ENCODE data around the gene KRT32.
"Not testable (repeated sequence)": the region's sequence is repeated elsewhere in the genome, so short reads cannot be mapped to it uniquely, and the experiment has no call there.

KRT32 gene

GRCh38 chr17:41422586-41422985, 44.6 kb downstream of the KRT32 start:
- DNase-seq = not testable (repeated sequence)

GRCh38 chr17:41421617-41422016, 45.6 kb downstream of the KRT32 start:
- no peak for DNase-seq

GRCh38 chr17:41421116-41421515, 46.1 kb downstream of the KRT32 start:
- DNase-seq = no peak

GRCh38 chr17:41420134-41420533, 47.1 kb downstream of the KRT32 start:
- DNase-seq = no peak

GRCh38 chr17:41419716-41420115, 47.5 kb downstream of the KRT32 start:
- DNase-seq = no peak

- no peak for DNase-seq
Measured at GRCh38 chr17:41418116-41418860, 48.9 kb downstream of the KRT32 start.

GRCh38 chr17:41417576-41418015, 49.6 kb downstream of the KRT32 start:
- peak in 2 of 3 experiments; percentile 17 to 43 for DNase-seq

GRCh38 chr17:41417127-41417526, 50.1 kb downstream of the KRT32 start:
- DNase-seq = peak in 1 of 3 experiments; percentile 28

GRCh38 chr17:41416479-41416878, 50.7 kb downstream of the KRT32 start:
- peak in 1 of 3 experiments; percentile 3 for DNase-seq

- no peak for DNase-seq
Measured at GRCh38 chr17:41415833-41416335, 51.3 kb downstream of the KRT32 start.

- DNase-seq = no peak
Measured at GRCh38 chr17:41415411-41415810, 51.8 kb downstream of the KRT32 start.

- DNase-seq = no peak
Measured at GRCh38 chr17:41413982-41414381, 53.2 kb downstream of the KRT32 start.

- peak in 1 of 3 experiments; percentile 69 for DNase-seq
Measured at GRCh38 chr17:41413353-41413957, 53.7 kb downstream of the KRT32 start.

GRCh38 chr17:41411072-41411840, 55.9 kb downstream of the KRT32 start:
- DNase-seq = no peak

Data from NCI-H1417 (cell line).